Retinal pigment epithelial cell (primary cell): Measurements from ENCODE around the gene CAPN10.

Source experiments
- DNase-seq: peaks from one replicate; pipeline ENCODE4 v3.0.0-alpha.2; 2010; ENCODE audit warnings: low read depth
- H3K4me3 ChIP-seq: 2 replicates; pipeline ENCODE4 v1.5.1; 2011; ENCODE audit warnings: mild to moderate bottlenecking, low read length, control low read depth, moderate library complexity
- TF ChIP-seq, protein P1 (sequence below): conservative IDR thresholded peaks from 2 replicates; pipeline ENCODE4 v1.5.1; 2011; ENCODE audit warnings: low read depth, low read length, control low read depth, inconsistent platforms

The CAPN10 gene

DNA sequence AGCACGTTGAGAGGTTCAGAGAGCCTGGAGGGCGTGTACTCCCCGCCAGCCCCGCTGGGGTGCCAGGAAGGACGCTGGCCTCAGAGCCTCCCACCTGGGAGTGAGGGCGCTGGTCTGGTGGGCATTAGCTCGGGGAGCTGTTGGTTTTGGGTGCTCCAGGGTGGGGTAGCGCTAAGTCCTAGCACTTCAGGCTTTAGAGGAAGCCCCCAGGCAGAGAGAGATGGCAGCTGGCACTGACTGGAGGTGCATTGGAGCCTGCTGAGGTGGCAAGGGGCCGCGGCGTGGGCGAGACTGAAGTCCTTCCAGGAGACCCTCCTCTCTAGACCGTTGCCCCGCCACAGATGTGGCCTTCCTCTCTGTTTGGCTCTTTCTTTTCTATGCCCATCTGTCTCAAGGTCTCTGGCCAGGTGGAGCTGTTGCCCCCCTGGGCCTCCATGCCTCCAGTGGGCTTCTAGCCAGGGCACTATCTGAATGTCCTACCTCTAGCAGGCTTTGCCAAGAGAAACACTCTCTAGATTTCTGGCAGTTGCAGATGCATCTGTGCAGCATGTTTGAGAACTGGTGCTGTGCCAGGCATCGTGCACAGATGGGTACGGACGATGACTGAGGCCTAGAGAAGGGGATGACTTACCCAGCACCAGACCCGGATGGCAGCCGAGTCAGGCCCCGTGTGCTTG lies 6.6 kb downstream of the CAPN10 start:
- TF ChIP-seq, protein P1, sequence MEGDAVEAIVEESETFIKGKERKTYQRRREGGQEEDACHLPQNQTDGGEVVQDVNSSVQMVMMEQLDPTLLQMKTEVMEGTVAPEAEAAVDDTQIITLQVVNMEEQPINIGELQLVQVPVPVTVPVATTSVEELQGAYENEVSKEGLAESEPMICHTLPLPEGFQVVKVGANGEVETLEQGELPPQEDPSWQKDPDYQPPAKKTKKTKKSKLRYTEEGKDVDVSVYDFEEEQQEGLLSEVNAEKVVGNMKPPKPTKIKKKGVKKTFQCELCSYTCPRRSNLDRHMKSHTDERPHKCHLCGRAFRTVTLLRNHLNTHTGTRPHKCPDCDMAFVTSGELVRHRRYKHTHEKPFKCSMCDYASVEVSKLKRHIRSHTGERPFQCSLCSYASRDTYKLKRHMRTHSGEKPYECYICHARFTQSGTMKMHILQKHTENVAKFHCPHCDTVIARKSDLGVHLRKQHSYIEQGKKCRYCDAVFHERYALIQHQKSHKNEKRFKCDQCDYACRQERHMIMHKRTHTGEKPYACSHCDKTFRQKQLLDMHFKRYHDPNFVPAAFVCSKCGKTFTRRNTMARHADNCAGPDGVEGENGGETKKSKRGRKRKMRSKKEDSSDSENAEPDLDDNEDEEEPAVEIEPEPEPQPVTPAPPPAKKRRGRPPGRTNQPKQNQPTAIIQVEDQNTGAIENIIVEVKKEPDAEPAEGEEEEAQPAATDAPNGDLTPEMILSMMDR = no peak
- H3K4me3 ChIP-seq = no peak overlapping the region
- DNase-seq = no peak

DNA sequence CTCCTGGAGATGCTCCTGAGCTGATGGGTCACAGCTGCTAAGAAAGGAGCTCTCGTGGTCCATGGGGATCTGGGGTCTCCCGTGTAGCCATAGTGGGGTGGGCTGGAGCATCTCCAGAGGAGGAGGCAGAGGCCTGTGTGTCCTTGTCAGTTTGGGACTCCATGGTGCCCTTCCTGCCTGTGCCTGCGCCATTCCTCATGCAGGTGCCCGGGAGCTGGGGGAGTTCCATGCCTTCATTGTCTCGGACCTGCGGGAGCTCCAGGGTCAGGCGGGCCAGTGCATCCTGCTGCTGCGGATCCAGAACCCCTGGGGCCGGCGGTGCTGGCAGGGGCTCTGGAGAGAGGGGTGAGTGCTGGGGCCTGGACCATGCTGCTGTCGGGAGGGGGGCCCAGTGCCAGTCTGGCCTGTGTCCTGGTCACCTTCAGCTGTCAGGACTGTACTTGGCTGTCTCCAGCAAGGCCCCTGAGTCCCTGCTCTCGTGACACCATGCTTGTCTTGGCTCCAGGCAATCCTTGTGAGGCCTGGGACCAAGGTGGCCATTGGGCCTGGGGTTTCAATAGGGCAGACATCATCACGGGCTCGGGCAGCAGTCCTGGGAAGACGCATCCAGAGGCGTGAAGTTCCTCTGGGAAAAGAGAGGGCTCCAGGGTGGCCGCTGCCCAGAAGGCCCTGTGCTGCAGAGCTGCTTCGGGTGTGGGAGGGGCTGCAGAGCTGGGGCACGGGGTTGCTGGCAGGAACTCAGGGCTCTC lies 7.3 kb downstream of the CAPN10 start:
- DNase-seq = no peak
- no peak overlapping the region for H3K4me3 ChIP-seq
- TF ChIP-seq, protein P1 = no peak

DNA sequence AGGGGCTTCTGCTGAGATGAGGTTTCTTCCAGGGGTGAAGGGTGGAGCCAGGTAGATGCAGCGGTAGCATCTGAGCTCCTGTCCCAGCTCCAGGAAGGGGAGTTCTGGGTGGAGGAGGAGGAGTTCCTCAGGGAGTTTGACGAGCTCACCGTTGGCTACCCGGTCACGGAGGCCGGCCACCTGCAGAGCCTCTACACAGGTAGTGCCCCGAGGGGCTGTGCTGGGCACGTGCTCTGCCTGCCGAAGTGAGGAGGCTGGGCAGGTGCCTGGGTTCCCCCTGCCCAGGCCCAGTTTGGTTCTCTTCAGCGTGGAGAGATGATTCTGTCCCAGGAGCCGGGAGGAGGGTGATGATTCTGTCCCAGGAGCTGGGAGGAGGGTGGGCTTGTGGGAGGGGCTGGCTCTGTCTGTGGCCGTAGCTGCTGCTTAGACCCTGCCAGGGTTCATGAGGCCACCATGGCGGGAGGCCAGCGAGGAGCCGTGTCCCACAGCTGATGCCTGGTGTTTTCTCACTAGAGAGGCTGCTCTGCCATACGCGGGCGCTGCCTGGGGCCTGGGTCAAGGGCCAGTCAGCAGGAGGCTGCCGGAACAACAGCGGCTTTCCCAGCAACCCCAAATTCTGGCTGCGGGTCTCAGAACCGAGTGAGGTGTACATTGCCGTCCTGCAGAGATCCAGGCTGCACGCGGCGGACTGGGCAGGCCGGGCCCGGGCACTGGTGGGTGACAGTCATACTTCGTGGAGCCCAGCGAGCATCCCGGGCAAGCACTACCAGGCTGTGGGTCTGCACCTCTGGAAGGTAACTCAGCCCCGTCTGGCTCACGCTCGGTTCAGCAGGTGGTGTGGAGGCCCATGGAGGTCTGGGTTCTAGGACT lies 8.2 kb downstream of the CAPN10 start:
- TF ChIP-seq, protein P1 = no peak
- no peak overlapping the region for H3K4me3 ChIP-seq
- no peak for DNase-seq

DNA sequence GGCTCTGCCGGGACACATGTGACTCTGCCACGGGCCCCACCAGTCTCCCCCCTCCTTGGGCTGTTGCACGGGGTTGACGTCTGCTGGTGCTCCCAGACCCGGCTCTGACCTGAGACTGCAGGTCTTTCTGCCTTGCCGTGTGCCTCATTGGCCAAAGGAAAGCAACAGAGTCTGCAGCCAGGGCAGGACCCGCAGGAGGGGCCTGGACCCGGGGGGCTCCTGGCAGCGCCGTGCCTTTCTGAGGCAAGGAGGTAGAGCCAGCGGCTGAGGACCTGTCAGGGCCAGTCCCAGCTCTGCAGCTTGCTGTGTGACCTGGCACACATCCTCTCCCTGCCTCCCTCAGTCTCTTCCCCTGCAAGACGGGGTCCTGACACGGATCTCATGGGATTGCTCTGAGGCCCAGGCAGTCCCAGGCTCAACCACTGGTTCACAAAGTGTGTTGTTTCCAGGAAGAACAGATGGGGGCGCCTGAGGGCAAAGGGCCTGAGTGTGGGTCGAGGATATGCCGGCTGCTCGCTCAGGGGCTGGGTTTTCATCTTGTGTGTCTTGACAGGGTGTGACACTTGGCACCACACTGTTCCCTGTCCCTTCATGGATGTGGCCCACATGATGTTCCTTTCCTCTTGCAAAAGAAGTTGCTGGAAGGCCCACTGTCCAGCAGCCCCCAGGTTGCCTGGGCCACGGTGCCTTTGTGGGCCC lies 9.0 kb downstream of the CAPN10 start:
- TF ChIP-seq, protein P1 = peak; percentile 33
- no peak for DNase-seq

DNA sequence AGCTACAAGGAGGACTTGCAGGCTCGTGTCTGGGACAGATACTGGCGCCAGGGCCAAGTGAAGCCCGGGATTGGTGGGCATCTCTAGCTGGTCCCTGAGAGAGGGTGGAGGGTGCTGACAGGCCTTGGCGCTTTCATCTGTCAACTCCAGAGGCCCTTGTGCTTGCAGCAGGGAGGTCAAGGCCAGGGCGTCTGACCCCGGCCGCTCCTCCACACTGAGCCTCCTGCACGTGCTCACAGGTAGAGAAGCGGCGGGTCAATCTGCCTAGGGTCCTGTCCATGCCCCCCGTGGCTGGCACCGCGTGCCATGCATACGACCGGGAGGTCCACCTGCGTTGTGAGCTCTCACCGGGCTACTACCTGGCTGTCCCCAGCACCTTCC lies 9.5 kb downstream of the CAPN10 start:
- TF ChIP-seq, protein P1 = no peak
- no peak overlapping the region for H3K4me3 ChIP-seq
- DNase-seq = no peak

More for the DNA sequence above, 9.0 kb downstream of the CAPN10 start:
- no peak overlapping the region for H3K4me3 ChIP-seq

DNA sequence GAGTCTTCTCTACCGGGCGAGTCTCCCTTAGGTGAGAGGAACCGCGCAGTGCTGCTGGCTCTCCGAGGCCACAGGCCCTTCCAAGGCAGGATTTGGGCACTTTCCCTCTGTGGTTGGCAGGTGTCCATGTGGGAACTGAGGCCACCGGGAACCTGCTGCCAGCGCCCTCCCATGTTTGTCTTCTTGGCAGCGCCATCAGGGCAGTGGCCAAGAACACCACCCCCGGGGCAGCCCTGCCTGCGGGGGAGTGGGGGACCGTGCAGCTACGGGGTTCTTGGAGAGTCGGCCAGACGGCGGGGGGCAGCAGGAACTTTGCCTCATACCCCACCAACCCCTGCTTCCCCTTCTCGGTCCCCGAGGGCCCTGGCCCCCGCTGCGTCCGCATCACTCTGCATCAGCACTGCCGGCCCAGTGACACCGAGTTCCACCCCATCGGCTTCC lies 10.0 kb downstream of the CAPN10 start:
- H3K4me3 ChIP-seq = no peak overlapping the region
- DNase-seq = no peak
- TF ChIP-seq, protein P1 = no peak
